Stimulated activated CD8-positive, alpha-beta memory T cell treated with anti-CD3 and anti-CD28 coated beads, Interleukin-7, amount 100 ng/mL, for 4 hours (primary cell): ENCODE results near the gene ZNF618.

Experiments used
- DNase-seq, 2 donors: peaks; one replicate each; pipeline ENCODE4 v3.0.0-alpha.2; 2020; ENCODE audit warnings: low read depth in 2 of 2

Gene ZNF618

GRCh38 chr9:113911850-113912557 is 35.9 kb downstream of the ZNF618 start:
- DNase-seq, result no peak

- DNase-seq, result no peak
These were observed 36.7 kb downstream of the ZNF618 start for GRCh38 chr9:113912816-113913215.

GRCh38 chr9:113913426-113914195 is 37.5 kb downstream of the ZNF618 start:
- no peak for DNase-seq

- no peak for DNase-seq
These were observed 38.4 kb downstream of the ZNF618 start for GRCh38 chr9:113914517-113914916.

GRCh38 chr9:113915817-113916434 is 39.8 kb downstream of the ZNF618 start:
- DNase-seq, result no peak

GRCh38 chr9:113916931-113917330 is 40.8 kb downstream of the ZNF618 start:
- DNase-seq, result no peak

- no peak for DNase-seq
These were observed 42.7 kb downstream of the ZNF618 start for GRCh38 chr9:113918697-113919350.

- no peak for DNase-seq
These were observed 43.3 kb downstream of the ZNF618 start for GRCh38 chr9:113919382-113919781.

- no peak for DNase-seq
These were observed 43.8 kb downstream of the ZNF618 start for GRCh38 chr9:113919871-113920270.

- DNase-seq, result no peak
These were observed 44.8 kb downstream of the ZNF618 start for GRCh38 chr9:113920872-113921271.

GRCh38 chr9:113921396-113921925 is 45.4 kb downstream of the ZNF618 start:
- DNase-seq, result no peak

GRCh38 chr9:113922160-113922559 is 46.1 kb downstream of the ZNF618 start:
- no peak for DNase-seq

GRCh38 chr9:113926211-113926610 is 50.1 kb downstream of the ZNF618 start:
- DNase-seq, result no peak

- no peak for DNase-seq
These were observed 51.2 kb downstream of the ZNF618 start for GRCh38 chr9:113927277-113927676.

- no peak for DNase-seq
These were observed 52.2 kb downstream of the ZNF618 start for GRCh38 chr9:113928269-113928668.

- DNase-seq, result no peak
These were observed 53.7 kb downstream of the ZNF618 start for GRCh38 chr9:113929634-113930389.

- no peak for DNase-seq
These were observed 54.3 kb downstream of the ZNF618 start for GRCh38 chr9:113930390-113930783.

GRCh38 chr9:113931140-113931539 is 55.0 kb downstream of the ZNF618 start:
- DNase-seq, result no peak

GRCh38 chr9:113931777-113932176 is 55.7 kb downstream of the ZNF618 start:
- no peak for DNase-seq

GRCh38 chr9:113932906-113933584 is 56.9 kb downstream of the ZNF618 start:
- no peak for DNase-seq

GRCh38 chr9:113933671-113934070 is 57.6 kb downstream of the ZNF618 start:
- DNase-seq, result no peak
